Measurements from ENCODE around the gene GCC1. TPM values are rescaled to one million over a fixed set of nuclear protein-coding genes. Genes with fewer than 3 reads are reported as not detected.

Gene GCC1
- total RNA-seq, 1 experiment from 2014 or later: 19.1 TPM

GRCh38 chr7:127536741-127537140 is 48.7 kb downstream of the GCC1 start:
- H3K9me3 ChIP-seq (ENCODE audit: control insufficient read depth, insufficient read depth, low read depth, low read length): no peaks in the 10 kb centered on the region
- H3K27ac ChIP-seq (ENCODE audit: low read length): no peak overlapping the region
- ATAC-seq (no peak), DNase-seq (ENCODE audit: low read depth, low spot score) (no peak)
- CTCF ChIA-PET: no interaction called here
- TF ChIP-seq TCF7L2 (IDR thresholded peaks at IDR 0.05; ENCODE audit: low read depth, low read length) (no peak), POLR2AphosphoS5 (IDR thresholded peaks at IDR 0.05; ENCODE audit: low read depth, low read length) (no peak), SIN3A (IDR thresholded peaks at IDR 0.05; ENCODE audit: borderline replicate concordance, insufficient read depth, low read depth, low read length) (no peak), REST (IDR thresholded peaks at IDR 0.05; ENCODE audit: insufficient read depth in 1 of 2, low read depth in 2 of 2, low read length in 1 of 2) (no peak), CTCF (IDR thresholded peaks at IDR 0.05) (no peak)
- intact Hi-C loops (cut with micrococcal nuclease; ENCODE audit: unreplicated experiment) (no loop called here), in situ Hi-C loops (cut with HindIII; ENCODE audit: low pct_unique_long_range_greater_than_20kb, low sequenced_read_pairs) (no loop called here)
- POLR2A ChIA-PET: no interaction called here
- BruUV-seq (replicated peaks): no TSS peak
- H3K36me3 ChIP-seq (ENCODE audit: control insufficient read depth, insufficient read depth, low read length): no peaks in the 10 kb centered on the region
- no peak overlapping the region for H3K4me3 ChIP-seq (ENCODE audit: low read depth in 2 of 2, low read length in 2 of 2)
- H3K4me1 ChIP-seq (ENCODE audit: control insufficient read depth, insufficient read depth, low read length): no peaks in the 10 kb centered on the region
- H3K27me3 ChIP-seq (ENCODE audit: control insufficient read depth, insufficient read depth, low read length): peaks cover 3% of the 10 kb centered on the region; the same call in 1 of the 2 replicates

- ATAC-seq (no peak), DNase-seq (ENCODE audit: low read depth, low spot score) (no peak)
- ChIA-PET POLR2A (no interaction called here), CTCF (no interaction called here)
- in situ Hi-C loops (cut with HindIII; ENCODE audit: low pct_unique_long_range_greater_than_20kb, low sequenced_read_pairs) (no loop called here), intact Hi-C loops (cut with micrococcal nuclease; ENCODE audit: unreplicated experiment) (no loop called here)
- no peak for TF ChIP-seq TCF7L2 (IDR thresholded peaks at IDR 0.05; ENCODE audit: low read depth, low read length)
- no peak for TF ChIP-seq CTCF (IDR thresholded peaks at IDR 0.05)
- TF ChIP-seq REST (IDR thresholded peaks at IDR 0.05; ENCODE audit: insufficient read depth in 1 of 2, low read depth in 2 of 2, low read length in 1 of 2): no peak
- no peak for TF ChIP-seq POLR2AphosphoS5 (IDR thresholded peaks at IDR 0.05; ENCODE audit: low read depth, low read length)
- TF ChIP-seq SIN3A (IDR thresholded peaks at IDR 0.05; ENCODE audit: borderline replicate concordance, insufficient read depth, low read depth, low read length): no peak
- Histone ChIP-seq H3K9me3 (ENCODE audit: control insufficient read depth, insufficient read depth, low read depth, low read length) (no peaks in the 10 kb centered on the region), H3K36me3 (ENCODE audit: control insufficient read depth, insufficient read depth, low read length) (no peaks in the 10 kb centered on the region), H3K4me1 (ENCODE audit: control insufficient read depth, insufficient read depth, low read length) (no peaks in the 10 kb centered on the region), H3K27ac (ENCODE audit: low read length) (no peak overlapping the region), H3K27me3 (ENCODE audit: control insufficient read depth, insufficient read depth, low read length) (peaks cover 3% of the 10 kb centered on the region; the same call in 1 of the 2 replicates), H3K4me3 (ENCODE audit: low read depth in 2 of 2, low read length in 2 of 2) (no peak overlapping the region)
- BruUV-seq (replicated peaks): no TSS peak
These were observed 49.1 kb downstream of the GCC1 start for GRCh38 chr7:127536394-127536691.

Data from Panc1 (cell line).